ENCODE measurements around the gene POLR3GL. TPM values are rescaled to one million over a fixed set of nuclear protein-coding genes. Genes with fewer than 3 reads are reported as not detected.

Gene POLR3GL
- total RNA-seq, 1 donor from 2014 or later, result 14.9 TPM

GRCh38 chr1:145949219-145949618, 15.3 kb upstream of the POLR3GL start:
- DNase-seq (ENCODE audit: low read depth in 2 of 2), result no peak

GRCh38 chr1:145951526-145951925, 13.0 kb upstream of the POLR3GL start:
- no peak for DNase-seq (ENCODE audit: low read depth in 2 of 2)

- no peak for DNase-seq (ENCODE audit: low read depth in 2 of 2)
These were observed 11.6 kb upstream of the POLR3GL start for GRCh38 chr1:145952903-145953302.

GRCh38 chr1:145953861-145954260, 10.6 kb upstream of the POLR3GL start:
- no peak for DNase-seq (ENCODE audit: low read depth in 2 of 2)

GRCh38 chr1:145955436-145955835, 9.1 kb upstream of the POLR3GL start:
- peak in 1 of 2 donors; percentile 19 for DNase-seq (ENCODE audit: low read depth in 2 of 2)

GRCh38 chr1:145956361-145956760, 8.1 kb upstream of the POLR3GL start:
- peak in 1 of 2 donors; percentile 11 for DNase-seq (ENCODE audit: low read depth in 2 of 2)

- DNase-seq (ENCODE audit: low read depth in 2 of 2), result peak; percentile 21 to 70
These were observed 7.6 kb upstream of the POLR3GL start for GRCh38 chr1:145956781-145957442.

- peak; percentile 96 to 97 for DNase-seq (ENCODE audit: low read depth in 2 of 2)
These were observed 6.8 kb upstream of the POLR3GL start, which contains the start of gene LIX1L for GRCh38 chr1:145957443-145958319. Gene LIX1L, minus strand, starts transcription at chr1:145958017. Its CDS starts 90 bp downstream, at chr1:145957927.

- no peak for DNase-seq (ENCODE audit: low read depth in 2 of 2)
These were observed 5.8 kb upstream of the POLR3GL start for GRCh38 chr1:145958734-145959133.

- DNase-seq (ENCODE audit: low read depth in 2 of 2), result no peak
These were observed 5.2 kb upstream of the POLR3GL start for GRCh38 chr1:145959333-145959732.

GRCh38 chr1:145959957-145960467, 4.5 kb upstream of the POLR3GL start:
- no peak for DNase-seq (ENCODE audit: low read depth in 2 of 2)

GRCh38 chr1:145960468-145961108, 3.9 kb upstream of the POLR3GL start:
- peak; percentile 55 to 64 for DNase-seq (ENCODE audit: low read depth in 2 of 2)

- no peak for DNase-seq (ENCODE audit: low read depth in 2 of 2)
These were observed 3.4 kb upstream of the POLR3GL start for GRCh38 chr1:145961109-145961424.

GRCh38 chr1:145961425-145962156, 2.9 kb upstream of the POLR3GL start:
- no peak for DNase-seq (ENCODE audit: low read depth in 2 of 2)

GRCh38 chr1:145962157-145963102, 2.1 kb upstream of the POLR3GL start:
- DNase-seq (ENCODE audit: low read depth in 2 of 2), result no peak

- peak in 1 of 2 donors; percentile 35 for DNase-seq (ENCODE audit: low read depth in 2 of 2)
These were observed 1.0 kb upstream of the POLR3GL start for GRCh38 chr1:145963265-145964019.

- DNase-seq (ENCODE audit: low read depth in 2 of 2), result no peak
These were observed 742 bp downstream of the POLR3GL start for GRCh38 chr1:145965119-145965744.

- no peak for DNase-seq (ENCODE audit: low read depth in 2 of 2)
These were observed 2.8 kb downstream of the POLR3GL start for GRCh38 chr1:145967288-145967687.

GRCh38 chr1:145972580-145972979, 8.1 kb downstream of the POLR3GL start:
- no peak for DNase-seq (ENCODE audit: low read depth in 2 of 2)
